ENCODE measurements around the gene TBC1D32.
"Not testable (repeated sequence)": the region's sequence is repeated elsewhere in the genome, so short reads cannot be mapped to it uniquely, and the experiment has no call there.

TBC1D32 gene

DNA sequence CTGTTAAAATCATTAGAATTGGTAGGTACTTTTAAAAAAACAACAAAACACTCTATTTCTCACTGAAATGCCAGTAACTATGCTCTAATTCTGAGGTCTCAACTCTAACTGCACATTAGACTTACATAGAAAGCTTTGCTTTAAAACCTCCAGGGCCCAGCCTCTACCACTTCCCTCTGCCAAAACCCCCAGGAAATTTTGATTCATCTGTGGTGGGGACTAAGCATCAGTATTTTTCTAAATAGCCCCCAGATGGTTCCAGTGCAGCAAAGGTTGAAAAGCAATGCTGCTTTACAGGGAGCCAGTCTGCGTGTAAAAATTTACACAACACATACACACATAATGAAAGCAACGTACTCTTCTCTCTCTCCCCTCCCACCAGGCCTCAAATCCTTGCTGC, 3.8 kb downstream of the TBC1D32 start:
- no peak for DNase-seq

DNA sequence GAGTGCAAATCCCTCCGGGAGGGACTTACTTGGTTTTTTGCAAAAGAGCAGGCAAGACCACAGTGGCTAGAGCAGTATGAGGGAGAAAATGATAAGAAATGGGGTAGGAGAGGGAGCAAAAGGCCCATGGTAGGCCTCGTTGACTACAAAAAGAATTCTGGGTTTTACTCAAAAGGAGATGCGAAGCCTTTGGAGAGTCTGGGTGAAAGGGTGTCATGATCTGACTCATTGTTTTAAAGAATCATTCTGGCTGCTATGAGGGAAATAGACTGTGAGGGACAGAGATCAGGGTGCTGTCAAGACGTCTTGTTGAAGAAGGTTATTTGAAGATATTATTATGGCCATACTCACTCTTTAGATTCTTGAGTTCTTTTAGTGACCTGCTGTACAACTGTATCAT, 13.0 kb downstream of the TBC1D32 start:
- DNase-seq, result no peak

DNA sequence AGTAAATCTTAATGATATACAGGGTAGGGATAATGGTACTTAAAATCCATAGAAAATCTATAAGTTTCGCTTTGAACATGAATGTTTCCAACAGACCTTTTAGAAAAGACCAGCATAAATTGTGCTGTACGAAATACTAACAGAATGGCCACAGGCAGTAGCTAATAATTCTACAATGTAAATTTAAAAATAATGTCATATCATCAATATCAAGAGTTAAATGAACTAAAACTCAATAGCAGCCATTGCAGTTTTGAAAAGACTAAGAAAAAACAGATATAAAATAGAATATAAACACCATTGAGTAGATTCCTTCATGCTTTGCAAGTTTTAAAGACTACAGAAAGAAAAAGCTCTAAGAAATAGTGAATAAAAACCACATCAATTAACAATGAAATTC, 14.7 kb downstream of the TBC1D32 start:
- no peak for DNase-seq

DNA sequence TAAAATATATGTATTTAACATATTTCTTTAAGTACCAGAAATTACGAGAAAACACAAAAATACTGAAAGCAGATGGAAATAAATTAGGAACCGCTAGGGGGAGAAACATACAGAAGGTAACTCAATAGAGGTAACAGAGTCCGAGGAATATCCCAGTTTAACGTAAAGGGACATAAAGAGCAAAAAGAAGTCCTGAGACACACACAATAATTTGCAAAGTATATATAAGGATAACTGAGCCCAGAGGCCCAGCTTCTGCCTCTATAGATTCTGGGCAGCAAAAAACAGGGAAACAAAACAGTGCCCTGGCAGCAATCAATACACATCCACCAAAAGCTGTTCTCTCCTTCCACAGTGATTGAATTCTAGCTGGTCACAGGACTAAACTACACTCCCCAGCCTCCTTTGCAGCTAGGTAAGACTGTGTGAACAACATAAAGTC, 15.1 kb downstream of the TBC1D32 start:
- no peak for DNase-seq

DNA sequence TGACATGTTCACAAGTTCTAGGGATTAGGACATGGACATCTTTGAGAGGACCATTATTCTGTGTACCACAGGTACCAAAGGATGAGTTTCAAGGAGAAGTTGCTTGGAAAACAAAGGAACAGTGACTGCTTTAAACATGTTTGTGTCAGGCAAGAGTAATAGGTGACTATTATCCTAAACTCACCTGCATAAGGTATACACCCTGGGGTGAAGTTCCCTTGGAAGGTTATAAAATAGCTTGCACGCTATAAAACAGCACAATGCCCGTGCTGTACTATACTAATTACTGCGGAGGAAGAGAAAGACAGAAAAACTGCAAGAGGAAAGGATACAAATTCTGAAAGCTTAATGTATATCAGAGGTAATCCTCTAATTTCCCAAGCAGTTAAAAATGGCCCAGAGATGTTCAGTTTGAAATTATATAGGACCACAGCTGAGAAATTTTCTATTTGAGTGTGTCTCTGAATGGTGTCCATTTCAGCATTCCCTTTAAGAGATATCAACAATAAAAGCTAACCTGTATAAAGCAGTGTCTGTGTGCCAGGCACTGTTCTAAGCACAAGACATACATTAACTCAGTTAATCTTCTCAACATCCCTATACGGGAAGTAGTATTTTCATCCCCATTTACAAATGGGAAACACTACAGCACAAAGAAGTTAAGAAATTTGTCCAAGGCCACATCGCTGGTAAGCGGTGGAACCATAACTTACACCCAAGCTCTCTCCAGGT, 19.7 kb downstream of the TBC1D32 start:
- no peak for DNase-seq

DNA sequence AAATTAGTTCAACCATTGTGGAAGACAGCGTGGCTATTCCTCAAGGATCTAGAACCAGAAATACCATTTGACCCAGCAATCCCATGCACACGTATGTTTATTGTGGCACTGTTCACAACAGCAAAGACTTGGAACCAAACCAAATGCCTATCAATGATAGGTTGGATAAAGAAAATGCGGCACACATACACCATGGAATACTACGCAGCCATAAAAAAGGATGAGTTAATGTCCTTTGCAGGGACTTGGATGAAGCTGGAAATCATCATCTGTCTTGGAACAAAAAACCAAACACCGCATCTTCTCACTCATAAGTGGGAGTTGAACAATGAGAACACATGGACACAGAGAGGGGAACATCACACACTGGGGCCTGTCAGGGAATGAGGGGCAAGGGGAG, 22.5 kb downstream of the TBC1D32 start:
- DNase-seq, result not testable (repeated sequence)

DNA sequence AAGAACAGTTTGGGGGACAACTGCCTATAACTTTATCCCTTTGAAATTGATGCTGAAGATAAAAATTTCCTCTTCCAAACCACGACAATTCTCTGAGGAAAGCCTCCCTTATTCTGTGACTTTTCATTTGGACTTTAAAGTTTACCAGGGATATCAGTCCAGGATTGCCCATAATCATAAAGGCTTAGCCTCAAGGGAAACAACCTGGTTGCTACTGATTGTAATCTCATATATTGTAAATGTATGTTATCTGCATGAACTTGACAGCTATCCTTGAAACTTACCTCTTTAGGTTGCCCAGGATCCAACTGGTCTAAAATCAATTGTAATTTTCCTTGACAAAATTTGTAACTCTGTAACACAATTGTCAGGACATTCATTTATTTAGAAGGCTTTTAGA, 23.8 kb downstream of the TBC1D32 start:
- no peak for DNase-seq

DNA sequence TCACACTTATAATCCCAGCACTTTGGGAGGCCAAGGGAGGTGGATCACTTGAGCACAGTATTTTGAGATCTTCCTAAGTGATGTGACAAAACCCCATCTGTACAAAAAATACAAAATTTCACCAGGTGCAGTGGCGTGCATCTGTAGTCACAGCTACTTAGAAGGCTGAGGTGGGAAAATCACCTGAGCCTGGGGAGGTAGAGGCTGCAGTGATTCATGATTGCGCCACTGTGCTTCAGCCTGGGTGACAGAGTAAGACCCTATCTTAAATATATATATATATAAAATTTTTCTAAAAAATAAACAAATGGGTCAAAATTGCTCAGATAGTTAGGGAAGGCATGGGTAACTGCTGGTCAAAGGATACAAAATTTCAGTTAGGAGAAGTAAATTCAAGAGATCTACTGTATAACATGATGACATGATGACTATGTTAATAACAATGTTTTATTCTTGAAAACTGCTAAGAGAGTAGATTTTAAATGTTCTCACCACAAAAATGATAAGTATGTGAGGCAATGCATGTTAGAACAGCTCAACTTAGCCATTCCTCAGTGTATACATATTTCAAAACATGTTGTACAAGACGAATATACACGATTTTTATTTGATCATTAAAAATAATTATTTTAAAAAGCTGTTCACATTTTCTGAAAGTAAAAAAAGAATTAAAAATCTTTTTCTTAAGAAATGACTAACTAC, 24.4 kb downstream of the TBC1D32 start:
- no peak for DNase-seq

DNA sequence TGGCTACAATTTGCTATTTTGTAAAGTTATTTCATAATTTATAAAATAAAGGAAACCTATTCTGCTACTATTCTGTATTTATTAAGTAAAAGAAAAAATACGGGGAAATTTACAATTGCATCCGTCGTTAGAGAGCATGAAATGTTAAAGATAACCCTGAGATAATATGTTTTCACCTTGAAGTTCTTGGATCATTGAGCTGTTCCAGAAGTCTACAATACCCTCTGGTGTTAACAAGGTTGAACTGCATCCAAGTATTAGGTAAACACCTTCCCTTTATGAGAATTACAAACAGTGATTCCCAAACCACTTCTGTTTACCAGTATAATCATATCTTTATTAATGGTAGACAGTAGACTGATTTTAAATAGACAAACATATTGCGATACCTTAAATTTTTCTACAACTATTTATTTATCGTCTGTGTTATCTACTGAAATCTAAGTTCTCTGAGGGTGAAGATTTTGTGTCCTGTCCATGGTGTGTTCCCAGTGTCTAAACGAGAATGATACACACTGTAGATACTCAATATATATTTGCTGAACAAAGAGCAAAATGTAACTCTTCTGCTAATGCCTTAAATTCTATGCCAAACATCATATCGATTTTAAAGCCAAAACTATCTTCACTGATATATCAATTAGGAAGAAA, 28.2 kb downstream of the TBC1D32 start:
- peak; percentile 66 for DNase-seq

DNA sequence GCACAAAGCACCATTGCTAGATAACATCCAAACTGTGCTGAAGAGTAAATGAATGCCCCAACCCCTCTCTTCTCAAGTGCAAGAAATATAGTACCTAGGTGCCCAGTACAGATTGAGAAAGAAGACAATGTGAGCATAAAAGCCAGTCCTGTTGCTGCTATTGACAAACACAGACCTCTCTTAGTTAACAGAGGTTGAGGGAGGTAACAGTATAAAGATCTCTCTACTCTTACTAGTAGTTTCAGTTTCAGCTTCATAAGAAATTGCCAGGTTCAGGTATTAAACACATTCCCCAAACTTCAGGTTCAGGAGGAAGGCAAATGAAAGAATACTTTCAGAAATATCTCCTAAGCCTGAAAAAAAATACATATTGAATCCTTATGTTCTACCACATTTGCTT, 31.4 kb downstream of the TBC1D32 start:
- no peak for DNase-seq

DNA sequence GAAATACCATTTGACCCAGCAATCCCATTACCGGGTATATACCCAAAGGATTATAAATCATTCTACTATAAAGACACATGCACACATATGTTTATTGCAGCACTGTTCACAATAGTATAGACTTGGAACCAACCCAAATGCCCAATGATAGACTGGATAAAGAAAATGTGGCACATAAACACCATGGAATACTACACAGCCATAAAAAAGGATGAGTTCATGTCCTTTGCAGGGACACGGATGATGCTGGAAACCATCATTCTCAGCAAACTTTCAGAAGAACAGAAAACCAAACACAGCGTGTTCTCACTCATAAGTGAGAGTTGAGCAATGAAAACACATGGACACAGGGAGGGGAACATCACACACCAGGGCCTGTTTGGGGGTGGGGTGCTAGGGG, 33.1 kb downstream of the TBC1D32 start:
- DNase-seq, result not testable (repeated sequence)

DNA sequence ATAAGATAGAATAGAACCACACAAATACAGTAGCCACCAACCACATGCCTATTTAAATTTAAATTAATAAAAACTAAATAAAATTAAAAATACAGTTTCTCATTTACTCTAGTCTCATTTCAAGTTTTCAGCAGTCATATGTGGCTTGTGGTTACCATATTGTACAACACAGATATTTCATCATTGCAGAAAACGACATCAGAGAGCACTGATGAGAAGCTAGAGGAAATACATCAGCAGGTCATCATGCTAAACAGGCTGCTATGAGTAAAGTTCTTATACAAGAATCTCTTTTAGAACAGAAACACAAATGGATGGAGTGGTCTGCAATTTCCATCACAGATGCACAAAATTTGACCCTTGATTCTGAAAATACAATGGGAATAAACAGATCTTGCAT, 36.6 kb downstream of the TBC1D32 start:
- DNase-seq, result no peak

DNA sequence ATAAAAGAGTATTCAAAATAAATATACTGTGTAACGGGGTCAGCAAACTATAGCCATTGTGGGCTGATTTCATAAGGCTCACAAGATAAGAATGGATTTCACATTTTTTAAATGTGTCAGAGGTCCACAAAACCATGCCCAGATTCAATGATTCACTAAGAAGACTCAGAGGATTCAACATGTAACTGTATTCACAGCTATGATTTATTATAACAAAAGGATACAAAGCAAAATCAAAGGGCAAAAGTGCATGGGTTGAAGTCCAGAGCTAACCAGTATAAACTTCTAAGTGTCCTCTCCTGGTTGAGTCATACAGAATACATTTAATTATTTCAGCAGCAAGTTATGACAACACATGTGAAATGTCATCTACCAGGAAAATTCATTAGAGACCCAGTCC, 49.2 kb downstream of the TBC1D32 start:
- DNase-seq, result no peak

DNA sequence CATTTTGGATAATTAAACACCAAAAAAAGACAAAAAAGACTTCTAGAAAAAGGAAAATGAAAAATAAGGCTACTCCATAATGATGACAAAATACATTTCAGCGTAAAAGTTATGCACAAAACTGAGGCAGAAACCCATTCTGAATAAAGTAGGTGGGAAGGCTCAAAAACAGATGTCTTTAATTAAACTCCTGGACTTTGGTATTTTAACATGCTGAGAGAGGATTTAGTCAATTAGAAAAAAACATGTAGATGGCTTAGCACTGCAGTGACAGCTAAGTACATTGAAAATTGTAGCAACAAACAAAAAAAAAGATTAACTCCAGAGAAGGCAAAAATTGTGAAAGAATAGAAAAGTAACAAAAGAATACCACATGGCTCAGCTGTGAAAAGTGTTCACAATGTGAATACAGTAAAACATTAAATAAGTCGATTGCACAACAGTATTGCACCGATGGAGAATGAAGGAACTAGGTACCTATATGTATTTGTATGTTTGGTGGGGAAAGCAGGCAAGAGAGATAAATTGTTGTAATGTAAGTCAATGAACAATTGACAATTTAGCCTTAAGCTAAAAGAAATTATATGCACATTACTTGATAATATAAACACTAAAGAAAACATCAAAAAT, 59.5 kb downstream of the TBC1D32 start:
- DNase-seq, result no peak

DNA sequence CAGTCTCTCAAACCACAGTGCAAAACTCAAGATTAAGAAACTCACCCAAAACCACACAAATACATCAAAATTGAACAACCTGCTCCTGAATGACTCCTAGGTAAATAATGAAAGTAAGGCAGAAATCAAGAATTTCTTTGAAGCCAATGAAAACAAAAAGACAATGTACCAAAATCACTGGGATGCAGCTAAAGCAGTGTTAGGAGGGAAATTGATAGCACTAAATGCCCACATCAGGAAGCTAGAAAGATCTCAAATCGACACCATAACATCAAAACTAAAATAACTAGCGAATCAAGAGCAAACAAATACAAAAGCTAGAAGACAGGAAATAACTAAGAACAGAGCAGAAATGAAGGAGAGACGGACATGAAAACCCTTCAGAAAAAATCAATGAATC, 70.5 kb downstream of the TBC1D32 start:
- DNase-seq, result no peak

DNA sequence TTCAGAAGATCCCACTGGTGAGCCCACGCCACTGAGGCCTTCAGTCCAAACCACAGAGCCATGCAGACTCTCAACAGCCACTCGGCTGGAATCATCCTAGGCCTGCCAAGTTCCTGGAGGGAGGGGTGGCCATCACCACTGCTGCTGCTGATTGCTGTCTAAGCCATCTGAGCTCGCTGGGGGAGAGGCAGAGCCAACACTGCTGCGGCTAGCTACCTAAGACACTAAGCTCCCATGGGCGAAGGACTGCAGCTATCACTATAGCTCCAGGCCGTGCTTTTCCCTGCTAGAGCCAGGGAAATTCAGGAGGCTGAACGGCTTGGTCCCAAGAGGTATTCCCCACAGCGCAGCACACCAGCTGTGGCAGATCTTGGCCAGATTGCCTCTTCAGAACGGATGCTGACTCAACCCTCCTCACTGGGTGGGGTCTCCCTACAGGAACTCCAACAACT, 73.6 kb downstream of the TBC1D32 start:
- DNase-seq, result no peak

DNA sequence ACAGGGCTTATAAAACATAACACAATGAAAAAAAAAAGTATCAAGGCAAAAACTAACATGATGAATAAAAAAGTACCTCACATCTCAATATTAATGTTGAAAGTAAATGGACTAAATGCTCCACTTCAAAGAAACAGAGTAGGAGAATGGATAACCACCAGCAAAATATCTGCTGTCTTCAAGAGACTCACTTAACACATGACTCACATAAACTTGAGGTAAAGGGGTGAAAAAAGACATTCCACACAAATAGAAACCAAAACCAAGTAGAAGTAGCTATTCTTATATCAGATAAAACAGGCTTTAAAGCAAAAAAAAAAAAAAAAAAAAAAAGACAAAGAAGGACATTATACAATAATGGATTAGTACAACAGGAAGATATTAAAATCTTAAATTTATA, 86.9 kb downstream of the TBC1D32 start:
- DNase-seq, result no peak

DNA sequence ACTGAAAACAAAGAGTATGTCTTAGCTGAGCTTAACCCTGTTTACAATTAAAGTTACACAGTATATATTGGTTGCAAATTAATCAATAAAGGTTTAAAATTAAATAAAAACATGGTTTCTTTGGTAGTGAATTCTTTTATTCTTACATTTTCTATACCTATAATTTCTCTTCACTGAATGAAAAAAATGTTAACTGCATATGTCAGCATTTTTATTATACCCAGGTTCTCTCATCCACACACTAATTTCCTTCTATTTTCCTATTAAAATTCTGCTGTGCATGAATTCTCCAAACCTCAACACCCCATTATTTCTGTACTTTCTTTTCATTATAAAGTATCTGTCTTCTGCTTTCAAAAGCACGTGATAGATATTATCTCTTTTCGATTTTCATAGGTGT, 91.9 kb downstream of the TBC1D32 start:
- DNase-seq, result no peak

DNA sequence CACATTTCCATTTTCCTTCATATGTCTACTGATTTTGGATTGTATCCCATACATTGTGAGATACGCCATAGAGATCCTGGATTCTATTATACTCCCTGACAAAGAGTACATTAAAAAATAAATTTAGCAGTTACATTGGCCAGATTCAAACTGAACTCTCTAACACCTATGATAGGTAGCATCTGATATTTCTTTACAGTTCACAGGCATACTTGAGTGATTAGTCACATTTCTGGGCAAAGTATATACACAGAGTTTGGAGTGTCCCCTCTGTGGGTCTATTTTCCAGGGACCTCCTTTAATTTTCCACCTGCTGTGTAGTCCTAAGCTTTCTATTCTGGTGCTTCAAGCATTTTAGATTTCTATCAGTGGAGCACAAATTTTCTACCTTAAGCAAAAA, 96.4 kb downstream of the TBC1D32 start:
- DNase-seq, result no peak

DNA sequence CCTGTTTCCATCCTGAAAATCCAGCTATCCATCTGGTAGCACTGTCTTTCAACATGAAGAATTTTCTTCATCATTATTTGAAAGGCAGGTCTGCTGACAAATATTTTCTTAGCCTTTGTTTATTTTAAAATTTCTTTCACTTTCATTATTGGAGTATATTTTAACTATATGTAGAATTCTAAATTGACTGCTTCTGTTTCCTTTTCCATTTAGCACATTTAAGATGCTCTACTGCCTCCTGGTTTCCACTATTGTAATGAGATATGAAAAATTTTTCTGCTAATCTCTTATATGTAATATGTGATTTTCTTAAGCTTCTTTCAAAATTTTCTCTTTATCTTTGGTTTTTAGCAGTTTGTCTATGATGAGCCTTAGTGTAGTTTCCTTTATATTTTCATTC, 97.3 kb downstream of the TBC1D32 start:
- DNase-seq, result no peak

DNA sequence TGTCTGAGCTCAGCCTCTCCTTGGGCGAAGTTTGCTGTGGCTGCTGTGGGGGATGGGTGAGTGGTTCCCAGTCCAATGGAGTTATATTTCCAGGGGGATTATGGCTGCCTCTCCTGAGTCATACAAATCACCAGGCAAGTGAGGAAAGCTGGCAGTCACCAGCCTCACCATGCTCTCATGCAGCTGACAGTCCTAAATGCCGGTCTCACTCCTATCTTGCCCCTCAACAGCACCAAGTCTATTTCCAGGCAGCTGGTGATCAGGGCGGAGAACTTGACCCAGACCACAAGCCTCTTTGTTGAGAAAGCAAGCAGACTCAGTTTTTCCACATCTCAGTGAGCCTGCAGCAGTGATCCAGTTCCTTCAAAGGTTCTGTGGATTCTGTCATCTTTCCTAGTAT, 98.9 kb downstream of the TBC1D32 start:
- no peak for DNase-seq

DNA sequence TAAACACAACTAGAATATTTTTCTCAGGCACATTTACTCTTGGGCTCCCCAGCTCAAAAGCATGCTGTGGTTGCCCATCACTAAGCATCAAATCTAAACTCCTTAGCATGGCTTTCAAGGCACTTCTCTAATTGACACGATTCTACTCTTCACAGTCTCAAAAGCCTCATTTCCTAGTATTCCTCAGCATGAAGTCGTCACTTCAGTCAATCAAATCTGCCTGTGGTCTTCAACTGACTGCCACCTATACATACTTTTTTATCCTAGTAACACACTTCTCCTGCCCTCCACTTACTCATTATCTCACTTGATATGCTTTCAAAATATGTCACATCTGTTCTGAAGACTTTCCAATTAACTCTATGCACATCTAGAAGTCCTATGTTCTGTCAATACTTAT, 110.3 kb downstream of the TBC1D32 start:
- no peak for DNase-seq

DNA sequence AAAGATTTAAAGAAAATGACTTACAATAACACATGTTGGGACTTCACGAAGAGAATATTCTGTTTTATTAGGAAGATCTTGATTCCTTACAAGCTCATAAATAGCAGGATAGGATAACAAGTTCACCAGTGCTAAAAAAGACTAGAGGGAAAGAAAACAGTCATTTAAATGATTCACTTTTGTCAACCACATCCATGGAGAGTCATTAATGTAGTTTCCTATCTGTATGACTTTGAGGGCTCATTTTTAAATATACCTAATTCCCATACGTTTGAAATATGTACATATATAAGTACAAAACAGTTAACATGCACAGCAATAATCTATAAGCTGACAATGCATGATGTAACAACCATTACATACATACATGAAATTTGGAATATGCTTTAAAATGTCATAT, 111.1 kb downstream of the TBC1D32 start:
- DNase-seq, result no peak

DNA sequence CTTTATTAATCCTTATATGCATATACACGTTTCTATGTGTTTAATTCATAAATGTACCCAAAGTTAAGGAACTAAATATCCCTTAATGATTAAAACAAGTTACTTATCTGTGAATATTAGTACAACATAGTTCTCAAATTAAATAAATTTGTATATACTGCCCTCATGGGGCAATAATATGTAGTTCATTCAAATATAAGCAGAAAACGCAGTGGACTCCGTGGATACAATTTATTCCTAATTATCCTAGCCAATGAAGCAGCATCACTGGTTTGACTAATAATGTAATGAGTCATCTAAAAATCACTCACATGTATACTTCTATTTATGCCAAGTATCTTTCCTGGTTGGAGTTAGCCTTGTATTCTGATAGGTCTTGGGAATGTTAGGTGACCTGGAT, 111.6 kb downstream of the TBC1D32 start:
- DNase-seq, result peak; percentile 2
